GM15510 (cell line): ENCODE data around the gene KRTAP10-8.
"Not testable (repeated sequence)": the region's sequence is repeated elsewhere in the genome, so short reads cannot be mapped to it uniquely, and the experiment has no call there.

Experiments used
- POLR2A ChIP-seq: IDR thresholded peaks from 3 replicates; pipeline ENCODE4 v1.6.1; 2011; ENCODE audit warnings: borderline replicate concordance; ENCODE audit not compliant: insufficient read length; ENCODE audit errors: extremely low read depth

KRTAP10-8 gene

DNA sequence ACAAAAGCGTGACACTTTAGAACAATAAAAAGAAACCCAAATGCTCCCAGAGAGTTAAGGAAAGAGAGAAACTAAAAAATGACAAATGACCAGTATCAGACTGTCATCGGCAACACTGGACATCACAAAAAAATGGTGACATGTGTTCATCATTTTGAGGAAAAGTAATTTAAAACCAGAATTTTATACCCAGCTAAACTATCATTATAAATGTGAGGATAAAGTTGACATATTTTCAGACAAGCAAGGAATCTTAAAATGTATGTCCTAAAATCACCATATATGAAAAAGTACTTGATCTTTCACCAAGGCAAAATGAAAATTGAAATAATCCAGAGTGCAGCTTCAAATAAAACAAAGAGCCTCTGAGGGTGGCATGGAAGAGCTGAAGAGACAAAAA, 33.0 kb downstream of the KRTAP10-8 start:
- no peak for TF ChIP-seq POLR2A

DNA sequence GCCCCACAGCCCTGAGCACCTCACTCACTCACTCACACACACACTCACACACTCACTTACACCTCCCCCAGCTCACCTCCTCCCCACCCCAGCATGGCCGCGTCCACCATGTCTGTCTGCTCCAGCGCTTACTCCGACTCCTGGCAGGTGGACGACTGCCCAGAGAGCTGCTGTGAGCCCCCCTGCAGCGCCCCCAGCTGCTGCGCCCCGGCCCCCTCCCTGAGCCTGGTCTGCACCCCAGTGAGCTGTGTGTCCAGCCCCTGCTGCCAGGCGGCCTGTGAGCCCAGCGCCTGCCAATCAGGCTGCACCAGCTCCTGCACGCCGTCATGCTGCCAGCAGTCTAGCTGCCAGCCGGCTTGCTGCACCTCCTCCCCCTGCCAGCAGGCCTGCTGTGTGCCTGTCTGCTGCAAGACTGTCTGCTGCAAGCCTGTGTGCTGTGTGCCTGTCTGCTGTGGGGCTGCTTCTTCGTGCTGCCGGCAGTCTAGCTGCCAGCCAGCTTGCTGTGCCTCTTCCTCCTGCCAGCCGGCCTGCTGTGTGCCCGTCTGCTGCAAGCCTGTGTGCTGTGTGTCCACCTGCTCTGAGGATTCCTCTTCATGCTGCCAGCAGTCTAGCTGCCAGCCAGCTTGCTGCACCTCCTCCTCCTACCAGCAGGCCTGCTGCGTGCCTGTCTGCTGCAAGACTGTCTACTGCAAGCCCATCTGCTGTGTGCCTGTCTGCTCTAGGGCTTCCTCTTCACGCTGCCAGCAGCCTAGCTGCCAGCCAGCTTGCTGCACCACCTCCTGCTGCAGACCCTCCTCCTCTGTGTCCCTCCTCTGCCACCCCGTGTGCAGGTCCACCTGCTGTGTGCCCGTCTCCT, 34.7 kb downstream of the KRTAP10-8 start, which contains the start of gene KRTAP10-11:
Gene KRTAP10-11, plus strand, starts transcription at position 49 of the 856 bp plus-strand sequence. Its CDS starts 45 bp downstream, at position 94.
- TF ChIP-seq POLR2A, result not testable (repeated sequence)

DNA sequence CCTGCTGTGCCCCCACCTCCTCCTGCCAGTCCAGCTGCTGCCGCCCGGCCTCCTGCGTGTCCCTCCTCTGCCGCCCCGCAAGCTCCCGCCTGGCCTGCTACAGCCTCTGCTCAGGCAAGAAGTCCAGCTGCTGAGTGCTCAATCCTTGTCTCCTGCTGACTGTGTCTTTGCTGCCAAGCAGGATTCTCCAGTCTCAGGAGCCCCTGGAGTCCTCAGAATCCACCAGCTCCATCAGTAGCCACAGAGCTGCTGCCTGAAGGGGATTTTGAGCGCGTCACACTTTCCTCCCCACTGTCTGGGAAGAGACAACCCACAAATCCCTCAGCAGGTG, 35.3 kb downstream of the KRTAP10-8 start:
- TF ChIP-seq POLR2A, result no peak

DNA sequence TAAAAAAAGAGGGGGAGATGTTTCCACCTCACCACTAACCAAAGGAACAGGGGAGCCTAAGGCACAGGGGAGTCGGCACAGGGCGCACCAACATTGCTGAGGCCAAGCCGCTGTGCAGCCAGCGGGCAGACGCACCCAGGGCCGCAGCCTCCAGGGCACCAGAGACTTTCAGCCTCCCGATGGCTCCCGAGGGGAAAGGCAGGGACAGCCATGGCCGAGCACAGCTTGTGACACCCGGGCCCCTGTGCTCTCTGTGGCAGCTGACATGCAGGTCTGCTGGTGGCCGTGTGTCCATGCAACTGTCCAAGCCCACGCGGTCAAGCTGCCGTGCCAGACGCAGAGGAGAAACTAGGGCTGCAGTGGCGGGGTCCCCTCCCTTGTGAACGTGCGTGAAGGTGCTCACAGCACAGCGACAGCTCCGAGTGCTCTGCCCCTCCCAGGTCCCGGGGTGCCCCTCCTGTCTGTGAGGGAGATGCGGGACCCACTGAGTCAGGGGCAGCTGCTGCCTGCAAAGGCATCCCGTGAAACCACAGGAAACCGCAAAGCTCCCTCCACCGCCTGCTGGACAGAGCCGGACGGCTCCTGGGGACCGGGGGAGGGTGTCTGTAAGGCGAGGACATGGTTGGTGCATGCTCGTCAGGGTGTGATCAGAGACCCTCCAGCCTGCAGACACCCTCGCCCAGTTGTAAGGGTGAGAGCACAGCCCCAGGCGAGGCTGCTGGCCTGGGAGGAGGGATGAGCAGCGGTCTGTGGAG, 36.9 kb downstream of the KRTAP10-8 start:
- no peak for TF ChIP-seq POLR2A

DNA sequence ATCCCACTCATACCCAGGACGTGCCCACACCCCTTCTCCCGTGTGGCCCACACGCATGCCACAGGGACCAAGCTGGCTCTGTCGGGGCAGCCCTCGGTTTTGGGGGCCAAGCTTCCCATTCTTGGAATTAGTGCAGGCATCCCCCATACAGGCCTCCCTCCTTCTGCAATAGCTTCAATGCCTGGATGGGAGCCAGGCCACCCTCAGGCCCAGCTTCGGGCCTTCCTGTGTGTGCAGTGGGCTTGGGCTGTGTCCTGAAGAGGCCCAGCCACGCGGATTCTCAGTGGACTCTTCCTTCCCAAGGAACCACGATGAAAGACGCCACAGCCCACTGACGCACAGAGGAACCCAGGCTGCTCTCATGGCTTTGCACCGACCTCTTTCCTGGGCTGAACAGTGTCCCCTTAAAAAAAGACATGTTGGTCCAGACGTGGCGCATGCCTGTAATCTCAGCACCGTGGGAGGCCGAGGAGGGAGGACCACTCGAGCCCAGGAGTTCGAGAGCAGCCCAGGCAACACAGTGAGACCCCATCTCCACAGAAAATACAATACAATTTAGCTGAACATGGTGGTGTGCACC, 37.7 kb downstream of the KRTAP10-8 start:
- TF ChIP-seq POLR2A, result no peak

DNA sequence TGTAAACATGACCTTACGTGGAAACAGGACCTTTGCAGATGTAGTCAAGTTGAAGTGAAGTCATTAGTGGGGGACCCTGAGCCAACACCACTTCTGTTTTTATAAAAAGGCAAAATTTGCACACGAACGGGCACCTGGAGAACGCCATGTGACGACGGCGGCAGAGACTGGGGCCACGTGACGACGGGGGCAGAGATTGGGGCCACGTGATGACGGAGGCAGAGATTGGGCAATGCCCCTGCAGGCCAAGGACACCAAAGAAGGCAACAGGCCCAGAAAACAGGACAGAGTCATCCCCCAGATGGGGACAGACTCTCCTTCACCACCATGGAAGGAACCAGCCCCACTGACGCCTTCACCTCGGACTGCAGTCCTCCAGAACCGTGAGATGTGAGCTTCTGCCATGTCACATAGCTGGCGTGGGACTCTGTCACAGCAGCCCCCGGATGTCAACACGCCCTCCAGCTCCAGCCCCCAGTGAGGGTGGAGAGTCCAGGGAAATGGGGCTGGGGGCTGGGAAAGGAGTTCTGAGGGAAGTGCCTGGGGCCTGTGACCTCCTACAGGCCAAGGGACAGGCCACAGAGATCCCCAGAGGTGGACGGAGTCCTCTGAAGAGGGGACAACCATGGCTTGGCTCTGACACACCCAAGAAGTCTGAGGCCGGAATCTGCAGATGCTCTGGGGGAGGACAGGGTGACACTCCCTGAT, 38.5 kb downstream of the KRTAP10-8 start:
- no peak for TF ChIP-seq POLR2A

DNA sequence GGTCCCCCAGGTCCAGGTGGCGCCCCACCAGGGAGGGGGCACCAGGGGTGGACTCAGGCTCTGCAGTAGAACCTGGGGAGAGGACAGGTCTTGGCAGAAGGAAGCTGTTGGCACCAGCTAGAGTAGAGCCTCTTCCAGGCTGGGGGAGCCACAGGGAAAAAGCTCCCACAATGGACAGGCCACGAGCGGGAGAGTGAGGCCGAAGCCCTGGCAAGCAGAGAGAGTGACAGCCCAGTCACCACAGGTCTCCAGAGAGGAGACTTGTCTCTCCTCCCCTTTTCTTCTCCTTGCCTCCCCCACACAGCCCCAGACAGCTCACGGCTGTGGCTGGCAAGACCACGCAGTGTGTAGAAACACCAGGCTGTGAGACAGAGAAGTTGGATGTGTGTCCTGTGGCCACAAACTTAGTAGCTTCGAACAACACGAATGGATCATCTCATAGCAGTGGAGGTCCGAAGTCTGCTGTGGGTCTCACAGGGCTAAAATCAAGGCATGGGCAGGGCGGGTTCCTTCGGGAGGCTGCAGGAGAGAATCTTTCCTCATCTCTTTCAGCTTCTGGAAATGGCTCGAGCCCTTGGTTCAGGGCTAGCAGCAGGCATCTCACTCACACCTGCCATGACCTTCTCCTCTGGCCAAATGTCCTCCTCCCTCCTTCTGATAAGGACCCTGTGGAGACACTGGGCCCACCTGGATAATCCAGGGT, 39.2 kb downstream of the KRTAP10-8 start:
- no peak for TF ChIP-seq POLR2A

DNA sequence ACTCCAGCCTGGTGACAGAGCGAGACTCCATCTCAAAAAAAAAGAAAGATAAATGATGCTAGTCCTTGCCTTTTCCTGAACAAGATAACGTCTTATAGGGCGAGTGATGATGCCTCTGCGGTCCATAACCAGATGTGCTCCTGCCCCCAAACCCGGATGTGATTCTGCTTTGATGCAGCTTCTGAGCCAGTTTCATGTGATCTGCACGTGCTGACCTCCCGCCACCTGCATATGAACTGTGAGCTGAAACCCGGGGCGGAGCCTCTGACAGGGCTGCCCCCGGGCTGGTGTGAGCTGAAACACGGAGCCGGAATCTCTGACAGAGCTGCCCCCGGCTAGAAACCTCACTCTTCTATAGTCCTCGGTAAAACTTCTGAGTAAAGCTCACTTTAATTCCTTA, 41.2 kb downstream of the KRTAP10-8 start:
- no peak for TF ChIP-seq POLR2A

DNA sequence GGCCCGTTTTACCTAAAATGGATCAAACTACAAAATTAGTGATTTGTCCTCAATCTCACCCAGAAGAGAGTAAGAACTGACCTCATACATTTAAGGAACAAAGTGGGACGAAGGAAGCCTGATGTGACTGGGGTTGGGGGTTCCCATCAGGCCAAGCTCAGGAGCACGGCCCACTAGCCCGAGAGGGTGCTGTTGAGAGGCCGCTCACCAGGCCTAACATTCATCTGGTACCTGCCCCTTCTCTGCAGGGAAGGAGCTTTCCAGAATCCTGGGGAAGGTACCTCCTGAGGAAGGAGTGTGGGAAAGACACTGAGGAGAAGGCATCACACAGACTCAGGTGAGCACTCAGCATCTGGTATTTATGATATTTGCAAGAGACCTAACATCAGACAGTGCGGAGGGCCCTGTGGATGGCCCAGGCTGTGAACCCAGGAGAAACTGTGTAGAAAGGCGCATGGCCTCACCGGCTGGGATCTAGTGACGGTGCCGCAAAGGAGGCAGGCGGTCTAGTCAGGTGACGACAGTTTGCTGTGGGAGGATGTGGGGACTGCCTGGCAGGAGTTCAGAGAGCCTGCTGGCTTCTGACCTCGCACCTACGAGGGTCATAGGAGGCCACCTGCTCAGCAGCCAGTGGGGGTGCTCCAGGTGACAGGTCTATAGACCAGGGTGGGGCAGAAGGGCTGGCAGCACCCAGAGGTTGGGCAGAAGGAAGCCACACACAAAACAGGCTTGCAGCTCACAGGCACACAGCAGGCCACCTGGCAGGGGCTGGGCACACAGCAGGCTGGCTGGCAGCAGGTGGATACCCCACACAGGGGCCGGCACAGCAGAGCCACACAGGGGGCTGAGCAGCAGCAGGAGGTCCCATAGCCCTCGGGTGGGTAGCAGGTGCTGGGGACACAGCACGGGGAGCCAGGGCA, 42.0 kb downstream of the KRTAP10-8 start:
- no peak for TF ChIP-seq POLR2A

DNA sequence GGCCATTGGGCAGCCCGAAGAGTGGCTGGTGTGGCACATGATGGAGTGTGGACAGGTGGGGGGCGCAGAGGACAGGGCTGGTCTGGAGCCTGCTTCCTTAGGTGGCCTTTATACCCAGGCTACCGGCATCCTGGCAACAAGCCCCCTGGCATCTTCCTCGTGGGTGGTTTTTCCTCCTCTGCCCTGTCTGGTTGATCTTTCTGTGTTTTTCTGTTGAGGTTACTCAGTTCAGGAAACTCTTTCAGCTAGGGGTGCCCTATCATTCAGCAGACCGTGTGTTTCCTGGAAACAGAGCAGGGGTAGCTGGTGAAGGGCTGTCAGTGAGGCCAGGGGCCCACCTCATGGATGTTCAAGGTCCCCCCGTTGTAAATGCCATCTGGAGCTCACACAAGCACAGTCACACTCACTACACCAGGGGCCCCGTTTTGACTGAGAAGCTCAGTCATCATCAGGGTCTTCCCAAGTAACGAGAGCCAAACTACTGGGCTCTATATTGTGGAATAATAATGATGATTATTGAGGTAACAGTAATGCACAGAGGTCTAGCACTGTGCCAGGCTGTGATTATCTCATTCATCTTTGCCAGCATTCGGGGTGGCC, 42.8 kb downstream of the KRTAP10-8 start, which contains the start of gene KRTAP12-4:
Gene KRTAP12-4, minus strand, starts transcription at position 84 of the 600 bp plus-strand sequence. Its CDS starts 45 bp downstream, at position 39.
- no peak for TF ChIP-seq POLR2A

DNA sequence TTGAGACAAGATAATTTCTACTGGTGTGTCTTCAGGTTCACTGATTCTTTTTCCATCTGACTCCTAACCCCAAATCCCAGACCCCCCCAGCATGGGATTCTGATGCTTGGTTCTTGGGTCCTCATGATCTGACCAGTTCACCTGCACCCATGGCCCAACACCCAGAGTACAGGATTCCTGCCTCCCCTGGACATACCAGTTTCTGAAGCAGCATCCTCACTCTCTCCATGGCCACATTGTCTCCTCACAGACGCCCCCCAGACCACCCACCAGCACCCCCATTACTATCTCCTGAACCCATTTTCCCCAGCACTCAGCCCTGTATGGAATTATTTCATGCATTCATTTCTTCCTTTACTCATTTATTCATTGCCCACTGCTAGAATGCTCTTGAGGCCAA, 45.0 kb downstream of the KRTAP10-8 start:
- no peak for TF ChIP-seq POLR2A

DNA sequence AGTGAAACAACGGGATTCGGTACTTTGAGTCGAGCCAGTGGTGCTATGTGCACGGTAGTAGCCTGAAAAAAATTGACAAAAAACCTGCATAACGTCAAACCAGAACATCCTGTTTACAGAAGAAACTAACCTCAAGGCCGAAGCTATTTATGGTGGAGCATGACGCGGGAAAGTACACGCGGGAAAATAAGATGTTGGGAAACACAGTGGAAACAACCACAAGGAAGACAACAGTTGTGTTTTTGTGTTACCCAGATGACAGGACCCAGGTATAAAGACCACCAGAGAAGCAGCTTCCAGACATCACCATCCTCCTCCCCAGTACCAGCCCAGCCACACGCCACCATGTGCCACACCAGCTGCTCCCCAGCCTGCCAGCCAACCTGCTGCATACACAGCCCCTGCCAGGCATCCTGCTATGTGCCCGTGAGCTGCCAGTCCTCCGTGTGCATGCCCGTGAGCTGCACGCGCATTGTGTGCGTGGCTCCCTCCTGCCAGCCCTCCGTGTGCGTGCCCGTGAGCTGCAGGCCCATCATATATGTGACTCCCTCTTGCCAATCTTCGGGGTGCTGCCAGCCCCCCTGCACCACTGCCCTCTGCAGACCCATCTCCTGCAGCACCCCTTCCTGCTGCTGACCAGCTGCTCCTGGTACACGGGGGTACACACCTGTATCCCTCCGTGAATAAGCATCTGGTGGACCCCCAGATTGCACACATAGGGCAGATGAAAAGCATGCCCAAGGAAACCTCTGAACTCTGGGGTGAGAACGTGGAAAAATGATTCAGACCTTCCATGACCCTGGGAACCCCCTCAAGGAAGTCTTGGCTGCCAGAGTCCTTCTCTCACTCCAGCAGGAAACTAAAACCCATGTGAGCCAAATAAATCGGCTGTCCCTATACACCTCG, 46.0 kb downstream of the KRTAP10-8 start, which contains the start of gene KRTAP12-3:
Gene KRTAP12-3, plus strand, starts transcription at position 298 of the 906 bp plus-strand sequence. Its CDS starts 48 bp downstream, at position 346.
- TF ChIP-seq POLR2A, result no peak
